ENCODE measurements around the gene CSTF2. TPM values are rescaled to one million over a fixed set of nuclear protein-coding genes. Genes with fewer than 3 reads are reported as not detected.

CSTF2 gene
- polyA plus RNA-seq, 1 donor = 10.6 TPM

GRCh38 chrX:100871594-100872560 is 51.7 kb downstream of the CSTF2 start:
- no peak for DNase-seq

DNA sequence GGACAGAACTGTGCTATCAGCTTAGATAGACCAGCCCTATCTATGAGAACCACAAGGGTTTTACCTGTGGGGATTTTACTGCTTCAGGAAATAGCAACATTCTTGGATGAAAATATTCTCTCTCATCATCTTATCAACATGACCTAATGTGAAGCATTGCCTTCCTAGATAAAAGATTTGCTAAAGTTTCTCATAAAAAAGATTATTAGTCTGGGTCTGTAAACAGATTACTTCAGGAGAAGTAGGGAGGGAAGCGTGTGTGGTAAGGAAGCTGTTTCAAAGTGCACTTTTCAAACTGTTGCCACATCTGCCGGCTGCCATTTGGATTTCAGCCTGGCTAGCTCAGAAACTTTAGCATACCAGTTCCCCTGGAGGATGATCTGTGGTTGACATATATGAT is 54.1 kb downstream of the CSTF2 start, which contains the start of gene NOX1:
Gene NOX1 (minus strand): TSS at position 35 of the 400 bp plus-strand sequence. CDS start 220 bp downstream, outside the sequence.
- no peak for DNase-seq

GRCh38 chrX:100880368-100880767 is 60.2 kb downstream of the CSTF2 start:
- DNase-seq = no peak

GRCh38 chrX:100883654-100884053 is 63.5 kb downstream of the CSTF2 start:
- no peak for DNase-seq

Other genes starting within 250 kb of the CSTF2 start
- 40.1 TPM for gene TNMD, start 235.5 kb upstream of the CSTF2 start, polyA plus RNA-seq (ENCODE audit: insufficient read length)
- gene TSPAN6, start 183.6 kb upstream of the CSTF2 start, polyA plus RNA-seq (ENCODE audit: insufficient read length) = 24.8 TPM
- gene SRPX2, start 176.2 kb upstream of the CSTF2 start, polyA plus RNA-seq (ENCODE audit: insufficient read length) = 21.0 TPM
- 5.8 TPM for gene SYTL4, start 88.3 kb upstream of the CSTF2 start, polyA plus RNA-seq (ENCODE audit: insufficient read length)
- 0.25 TPM for gene NOX1, start 54.0 kb downstream of the CSTF2 start, polyA plus RNA-seq (ENCODE audit: insufficient read length)
- not detected for gene XKRX, start 108.5 kb downstream of the CSTF2 start, polyA plus RNA-seq (ENCODE audit: insufficient read length)
- not detected for gene ARL13A, start 149.3 kb downstream of the CSTF2 start, polyA plus RNA-seq (ENCODE audit: insufficient read length)
- 8.3 TPM for gene TRMT2B, start 231.7 kb downstream of the CSTF2 start, polyA plus RNA-seq (ENCODE audit: insufficient read length)